ENCODE data around the gene PROM1. TPM values are rescaled to one million over a fixed set of nuclear protein-coding genes. Genes with fewer than 3 reads are reported as not detected.

Gene PROM1
- total and polyA plus RNA-seq, 2 of the 4 experiments (the other 2 are of a cell fraction) = not detected

- no CpG with 5 or more reads among the region's 4 CpGs for WGBS, 2 experiments (ENCODE audit: extremely low coverage in 2 of 2, insufficient read length in 1 of 2)
Measured at GRCh38 chr4:16122308-16122711, 38.5 kb upstream of the PROM1 start.

More at GRCh38 chr4:16122308-16122711, 38.5 kb upstream of the PROM1 start:
- Histone ChIP-seq H3K27ac (ENCODE audit: insufficient read depth, low read length) (no peak overlapping the region), H3K18ac (ENCODE audit: low read depth, low read length) (no peak overlapping the region), H3K4me1 (ENCODE audit: control insufficient read depth, insufficient read depth, low read length) (no peaks in the 10 kb centered on the region), H2BK5ac (ENCODE audit: low read depth, low read length, poor library complexity, severe bottlenecking) (no peak overlapping the region), H3K23ac (ENCODE audit: low read depth, low read length) (no peak overlapping the region), H3K4me2 (ENCODE audit: low read depth, low read length) (no peak overlapping the region), H3K9ac (ENCODE audit: low read depth, low read length) (no peak overlapping the region), H3K56ac (ENCODE audit: extremely low read depth, insufficient read depth, low read length) (no peak overlapping the region), H4K91ac (ENCODE audit: insufficient read depth, low read depth, low read length) (no peak overlapping the region), H3K4ac (ENCODE audit: low read depth, low read length) (no peak overlapping the region), H4K8ac (ENCODE audit: low read depth in 2 of 2, low read length in 2 of 2) (no peak overlapping the region), H3K9me1 (ENCODE audit: insufficient read depth, low read length) (no peaks in the 10 kb centered on the region), H3K27me3 (ENCODE audit: control insufficient read depth, insufficient read depth, low read length) (peaks cover 38% of the 10 kb centered on the region), H3K14ac (replicated peaks; ENCODE audit: low read depth, low read length) (no peak overlapping the region), H2AFZ (replicated peaks; ENCODE audit: low read length, poor library complexity) (no peak overlapping the region), H2BK120ac (ENCODE audit: low read depth, low read length) (no peak overlapping the region), H2BK15ac (ENCODE audit: low read depth, low read length) (no peak overlapping the region), H2BK20ac (ENCODE audit: low read depth, low read length) (no peak overlapping the region), H4K5ac (ENCODE audit: low read depth, low read length) (no peak overlapping the region), H4K20me1 (ENCODE audit: insufficient read depth, low read length) (no peaks in the 10 kb centered on the region), H2AK5ac (ENCODE audit: low read depth, low read length) (no peak overlapping the region), H3K36me3 (ENCODE audit: control insufficient read depth, insufficient read depth, low read length) (no peaks in the 10 kb centered on the region), H3K79me1 (ENCODE audit: low read depth in 1 of 2, low read length in 2 of 2) (no peaks in the 10 kb centered on the region), H2AK9ac (replicated peaks; ENCODE audit: low read depth, low read length, poor library complexity) (no peak overlapping the region), H3K4me3 (ENCODE audit: insufficient read depth, low read depth, low read length) (no peak overlapping the region), H3K9me3 (ENCODE audit: control insufficient read depth, insufficient read depth, low read length) (no peaks in the 10 kb centered on the region)
- TF ChIP-seq SMC3 (IDR thresholded peaks at IDR 0.05; ENCODE audit: low read depth, low read length) (no peak), RAD21 (IDR thresholded peaks at IDR 0.05; ENCODE audit: low read length) (no peak), CHD1 (IDR thresholded peaks at IDR 0.05; ENCODE audit: low read depth, low read length) (no peak), BHLHE40 (IDR thresholded peaks at IDR 0.05; ENCODE audit: low read depth, low read length) (no peak), NFE2L2 (IDR thresholded peaks at IDR 0.05; ENCODE audit: low read depth, low read length) (no peak), FOS (IDR thresholded peaks at IDR 0.05; ENCODE audit: low read depth, low read length) (no peak), RCOR1 (IDR thresholded peaks at IDR 0.05; ENCODE audit: insufficient replicate concordance, low read length) (no peak), CEBPB (IDR thresholded peaks at IDR 0.05; ENCODE audit: low read depth, low read length) (no peak), CTCF (conservative IDR thresholded peaks at IDR 0.05; ENCODE audit: low read depth, low read length) (no peak), USF2 (IDR thresholded peaks at IDR 0.05; ENCODE audit: low read depth, low read length) (no peak), MAFK (IDR thresholded peaks at IDR 0.05; ENCODE audit: low read depth, low read length) (no peak), RFX5 (IDR thresholded peaks at IDR 0.05; ENCODE audit: low read depth, low read length) (no peak)
- no peak for ATAC-seq (ENCODE audit: low read depth)
- no peak for DNase-seq
- BruUV-seq (replicated peaks) = no TSS peak
- in situ Hi-C loops (cut with MboI; ENCODE audit: low sequenced_read_pairs) (no loop called here), intact Hi-C loops (cut with micrococcal nuclease) (no loop called here), dilution Hi-C loops (cut with HindIII; ENCODE audit: low sequenced_read_pairs, unreplicated experiment) (no loop called here)
- ChIA-PET POLR2A (ENCODE audit: unreplicated experiment) (no interaction called here), CTCF (no interaction called here)
